ENCODE results near the gene PGGHG. TPM values are rescaled to one million over a fixed set of nuclear protein-coding genes. Genes with fewer than 3 reads are reported as not detected.

The PGGHG gene
- total RNA-seq, 1 donor from 2014 or later, result 20.5 TPM

GRCh38 chr11:334264-334994 is 45.5 kb downstream of the PGGHG start:
- no peaks in the 10 kb centered on the region for H3K79me2 ChIP-seq (ENCODE audit: low read depth)
- no peaks in the 10 kb centered on the region for H3K27me3 ChIP-seq
- no peaks in the 10 kb centered on the region for H3K9me3 ChIP-seq (ENCODE audit: low read depth)
- peak overlapping the region; percentile 71 for H3K27ac ChIP-seq
- H2AFZ ChIP-seq (replicated peaks), result peak overlapping the region; percentile 75
- H3K4me3 Mint-ChIP-seq, result peak overlapping the region; percentile 82
- H3K36me3 Mint-ChIP-seq, result peaks cover 4% of the 10 kb centered on the region
- H3K27me3 Mint-ChIP-seq (ENCODE audit: insufficient read depth, low read depth), result peaks cover 11% of the 10 kb centered on the region
- H3K4me2 ChIP-seq, result peak overlapping the region; percentile 74
- H3K4me3 ChIP-seq, result peak overlapping the region; percentile 32
- no peaks in the 10 kb centered on the region for H4K20me1 ChIP-seq (ENCODE audit: low read depth)
- DNase-seq (ENCODE audit: low spot score), result peak; percentile 83
- H3K4me1 Mint-ChIP-seq, result peaks cover 54% of the 10 kb centered on the region
- H3K9me3 Mint-ChIP-seq, result peaks cover 25% of the 10 kb centered on the region
- no peak overlapping the region for H3K9ac ChIP-seq
- H3K36me3 ChIP-seq, result no peaks in the 10 kb centered on the region
- H3K27ac Mint-ChIP-seq, result peak overlapping the region; percentile 97
- TF ChIP-seq EZH2 (IDR thresholded peaks at IDR 0.05) (no peak), EZH2phosphoT487 (IDR thresholded peaks at IDR 0.05) (no peak), CTCF (IDR thresholded peaks at IDR 0.05) (no peak)
- peaks cover 33% of the 10 kb centered on the region for H3F3A ChIP-seq (ENCODE audit: low read depth)
- H3K4me1 ChIP-seq, result peaks cover 37% of the 10 kb centered on the region

- no peak overlapping the region for H3K9ac ChIP-seq
- H3K27ac ChIP-seq, result peak overlapping the region; percentile 46
- Mint-ChIP-seq H3K36me3 (peaks cover 4% of the 10 kb centered on the region), H3K4me3 (peak overlapping the region; percentile 59), H3K27me3 (ENCODE audit: insufficient read depth, low read depth) (peaks cover 11% of the 10 kb centered on the region), H3K27ac (peak overlapping the region; percentile 97), H3K4me1 (peaks cover 55% of the 10 kb centered on the region), H3K9me3 (peaks cover 16% of the 10 kb centered on the region)
- peak overlapping the region; percentile 1 for H2AFZ ChIP-seq (replicated peaks)
- H3K27me3 ChIP-seq, result no peaks in the 10 kb centered on the region
- peak; percentile 55 for DNase-seq (ENCODE audit: low spot score)
- H3K9me3 ChIP-seq (ENCODE audit: low read depth), result no peaks in the 10 kb centered on the region
- no peaks in the 10 kb centered on the region for H3K36me3 ChIP-seq
- TF ChIP-seq CTCF (IDR thresholded peaks at IDR 0.05) (no peak), EZH2phosphoT487 (IDR thresholded peaks at IDR 0.05) (no peak), EZH2 (IDR thresholded peaks at IDR 0.05) (no peak)
- H3K79me2 ChIP-seq (ENCODE audit: low read depth), result no peaks in the 10 kb centered on the region
- H4K20me1 ChIP-seq (ENCODE audit: low read depth), result no peaks in the 10 kb centered on the region
- H3F3A ChIP-seq (ENCODE audit: low read depth), result peaks cover 38% of the 10 kb centered on the region
- peaks cover 48% of the 10 kb centered on the region for H3K4me1 ChIP-seq
- peak overlapping the region; percentile 74 for H3K4me2 ChIP-seq
- no peak overlapping the region for H3K4me3 ChIP-seq
Observed at GRCh38 chr11:335779-336658, 47.1 kb downstream of the PGGHG start.

GRCh38 chr11:336659-337198 is 47.8 kb downstream of the PGGHG start:
- no peak overlapping the region for H3K4me2 ChIP-seq
- H3K4me3 Mint-ChIP-seq, result no peak overlapping the region
- peaks cover 16% of the 10 kb centered on the region for H3K27me3 Mint-ChIP-seq (ENCODE audit: insufficient read depth, low read depth)
- no peaks in the 10 kb centered on the region for H3K79me2 ChIP-seq (ENCODE audit: low read depth)
- H3K9ac ChIP-seq, result no peak overlapping the region
- peaks cover 53% of the 10 kb centered on the region for H3K4me1 ChIP-seq
- peaks cover 62% of the 10 kb centered on the region for H3K4me1 Mint-ChIP-seq
- peak overlapping the region; percentile 97 for H3K27ac Mint-ChIP-seq
- no peaks in the 10 kb centered on the region for H4K20me1 ChIP-seq (ENCODE audit: low read depth)
- peaks cover 38% of the 10 kb centered on the region for H3F3A ChIP-seq (ENCODE audit: low read depth)
- no peaks in the 10 kb centered on the region for H3K27me3 ChIP-seq
- H3K36me3 ChIP-seq, result no peaks in the 10 kb centered on the region
- no peak overlapping the region for H3K4me3 ChIP-seq
- H3K27ac ChIP-seq, result no peak overlapping the region
- peaks cover 4% of the 10 kb centered on the region for H3K36me3 Mint-ChIP-seq
- DNase-seq (ENCODE audit: low spot score), result no peak
- H2AFZ ChIP-seq (replicated peaks), result peak overlapping the region; percentile 1
- no peak for TF ChIP-seq CTCF (IDR thresholded peaks at IDR 0.05)
- no peak for TF ChIP-seq EZH2phosphoT487 (IDR thresholded peaks at IDR 0.05)
- no peak for TF ChIP-seq EZH2 (IDR thresholded peaks at IDR 0.05)
- H3K9me3 ChIP-seq (ENCODE audit: low read depth), result no peaks in the 10 kb centered on the region
- peaks cover 11% of the 10 kb centered on the region for H3K9me3 Mint-ChIP-seq
